ENCODE measurements around the gene ATP2B2.

DNA sequence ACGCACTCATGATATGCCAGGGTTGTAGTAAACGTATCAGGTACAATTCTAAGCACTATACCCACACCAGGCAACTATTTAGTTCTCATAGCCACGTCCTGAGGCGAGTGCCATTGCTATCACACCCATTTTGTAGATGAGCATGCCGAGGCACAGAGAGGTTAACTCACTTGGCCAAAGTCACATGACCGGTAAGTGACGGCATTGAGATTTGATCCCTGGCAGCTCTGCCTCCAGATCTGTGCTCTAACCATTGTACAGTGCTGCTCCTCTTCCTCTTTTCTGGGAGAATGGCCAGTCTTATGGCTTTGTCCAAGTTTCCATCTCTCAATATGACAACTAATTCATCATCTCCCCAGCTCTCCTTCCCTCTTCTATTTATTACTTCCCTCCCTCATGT lies 18.9 kb upstream of the ATP2B2 start:
- TF ChIP-seq, protein P1, sequence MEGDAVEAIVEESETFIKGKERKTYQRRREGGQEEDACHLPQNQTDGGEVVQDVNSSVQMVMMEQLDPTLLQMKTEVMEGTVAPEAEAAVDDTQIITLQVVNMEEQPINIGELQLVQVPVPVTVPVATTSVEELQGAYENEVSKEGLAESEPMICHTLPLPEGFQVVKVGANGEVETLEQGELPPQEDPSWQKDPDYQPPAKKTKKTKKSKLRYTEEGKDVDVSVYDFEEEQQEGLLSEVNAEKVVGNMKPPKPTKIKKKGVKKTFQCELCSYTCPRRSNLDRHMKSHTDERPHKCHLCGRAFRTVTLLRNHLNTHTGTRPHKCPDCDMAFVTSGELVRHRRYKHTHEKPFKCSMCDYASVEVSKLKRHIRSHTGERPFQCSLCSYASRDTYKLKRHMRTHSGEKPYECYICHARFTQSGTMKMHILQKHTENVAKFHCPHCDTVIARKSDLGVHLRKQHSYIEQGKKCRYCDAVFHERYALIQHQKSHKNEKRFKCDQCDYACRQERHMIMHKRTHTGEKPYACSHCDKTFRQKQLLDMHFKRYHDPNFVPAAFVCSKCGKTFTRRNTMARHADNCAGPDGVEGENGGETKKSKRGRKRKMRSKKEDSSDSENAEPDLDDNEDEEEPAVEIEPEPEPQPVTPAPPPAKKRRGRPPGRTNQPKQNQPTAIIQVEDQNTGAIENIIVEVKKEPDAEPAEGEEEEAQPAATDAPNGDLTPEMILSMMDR (IDR thresholded peaks at IDR 0.05): no peak
- TF ChIP-seq EP300 (IDR thresholded peaks at IDR 0.05) (no peak), POLR2A (IDR thresholded peaks at IDR 0.05) (no peak)

Measured in tibial nerve (tissue), 4 donors.